AG04450 (cell line): ENCODE measurements around the gene RAET1E. TPM values are rescaled to one million over a fixed set of nuclear protein-coding genes. Genes with fewer than 3 reads are reported as not detected.

Experiments used
- CTCF ChIA-PET: fragments of 300-600, 350-600 bp; formaldehyde crosslinking; extraction: SDS; loops from one replicate; lab custom pipeline; 2022; ENCODE audit warnings: antibody characterized with exemption, inconsistent platforms; lab: Charles Lee
- POLR2A ChIA-PET: fragments of 350-600 bp; formaldehyde crosslinking; extraction: SDS; loops from one replicate; lab custom pipeline; 2021; ENCODE audit warnings: antibody characterized with exemption, inconsistent platforms; lab: Yijun Ruan, JAX
- DNase-seq: peaks from one replicate; pipeline ENCODE4 v3.0.0-alpha.2; 2011; ENCODE audit warnings: low read depth, low spot score
- H3K27ac ChIP-seq: one replicate; pipeline ENCODE4 v1.5.1; 2012; ENCODE audit warnings: low read depth, low read length, control low read depth
- H3K27me3 ChIP-seq: one replicate; pipeline ENCODE4 v1.6.0; 2012; ENCODE audit warnings: low read length; ENCODE audit not compliant: control insufficient read depth, insufficient read depth
- H3K4me3 ChIP-seq: 2 replicates; pipeline ENCODE4 v1.5.1; 2011; ENCODE audit warnings: mild to moderate bottlenecking, low read depth, low read length, control low read depth
- H3K9me3 ChIP-seq: 2 replicates; pipeline ENCODE4 v1.5.1; 2012; ENCODE audit warnings: low read length; ENCODE audit not compliant: control insufficient read depth, insufficient read depth
- CTCF ChIP-seq: IDR thresholded peaks from 2 replicates; pipeline ENCODE4 v1.5.1; 2011; ENCODE audit warnings: low read depth, low read length, control low read depth, inconsistent platforms
- polyA plus RNA-seq: library from polyadenylated mRNA; depleted of rRNA; stranded (reverse); fragments of >200 nt; gene quantifications from 2 replicates; pipeline ENCODE4 v1.2.3, GENCODE V29; 2011

RAET1E gene
- polyA plus RNA-seq, 1 experiment: not detected

GRCh38 chr6:149859368-149859767, 38.5 kb downstream of the RAET1E start:
- 0 out of 2 replicates have a peak overlapping the region, but pooled peaks have one; percentile 10 for H3K4me3 ChIP-seq
- H3K9me3 ChIP-seq: no peaks in the 10 kb centered on the region
- TF ChIP-seq CTCF: no peak
- POLR2A ChIA-PET: interaction anchor here (1.5 kb wide), 1 partner anchor 19 kb away, joined by 3 read pairs; no protein-coding TSS in a partner anchor
- DNase-seq: peak; percentile 75
- H3K27me3 ChIP-seq: no peaks in the 10 kb centered on the region
- peak overlapping the region; percentile 75 for H3K27ac ChIP-seq
- CTCF ChIA-PET: no interaction called here

GRCh38 chr6:149857541-149857940, 40.4 kb downstream of the RAET1E start:
- CTCF ChIA-PET: interaction anchor here (2.6 kb wide), 1 partner anchor 9 kb away, joined by 7 read pairs; no protein-coding TSS in a partner anchor

GRCh38 chr6:149856256-149856994, 41.5 kb downstream of the RAET1E start:
- no peak for DNase-seq
- ChIA-PET POLR2A (interaction anchor here (1.3 kb wide), 1 partner anchor 9 kb away, joined by 5 read pairs; no protein-coding TSS in a partner anchor), CTCF (interaction anchor here (1.0 to 2.6 kb wide), 2 partner anchors 10 to 16 kb away, joined by 3 to 7 read pairs; no protein-coding TSS in a partner anchor)
- no peaks in the 10 kb centered on the region for H3K27me3 ChIP-seq
- H3K27ac ChIP-seq: peak overlapping the region; percentile 62
- no peaks in the 10 kb centered on the region for H3K9me3 ChIP-seq
- H3K4me3 ChIP-seq: peak overlapping the region; percentile 67
- TF ChIP-seq CTCF: no peak

More at GRCh38 chr6:149857541-149857940, 40.4 kb downstream of the RAET1E start:
- no peak for DNase-seq
- TF ChIP-seq CTCF: no peak
- Histone ChIP-seq H3K27ac (no peak overlapping the region), H3K27me3 (no peaks in the 10 kb centered on the region), H3K4me3 (peak overlapping the region; percentile 67), H3K9me3 (no peaks in the 10 kb centered on the region)
- POLR2A ChIA-PET: no interaction called here

- ChIA-PET CTCF (interaction anchor here (1.0 to 2.6 kb wide), 2 partner anchors 10 to 15 kb away, joined by 3 to 7 read pairs; no protein-coding TSS in a partner anchor), POLR2A (interaction anchor here (1.3 kb wide), 1 partner anchor 8 kb away, joined by 5 read pairs; no protein-coding TSS in a partner anchor)
- Histone ChIP-seq H3K9me3 (no peaks in the 10 kb centered on the region), H3K27me3 (no peaks in the 10 kb centered on the region), H3K4me3 (peak overlapping the region; percentile 67), H3K27ac (peak overlapping the region; percentile 94)
- no peak for DNase-seq
- TF ChIP-seq CTCF: no peak
These were observed 42.2 kb downstream of the RAET1E start for GRCh38 chr6:149855741-149856140.
